NCI-H2196 (cell line): ENCODE measurements around the gene TOMM34.
A peak's percentile ranks its signal among the peaks of the same experiment; 100 is the strongest.

ENCODE experiments used
- DNase-seq: peaks from one replicate; lab custom pipeline; 2025; ENCODE audit not compliant: unreplicated experiment; lab: John Stamatoyannopoulos, UW

Gene TOMM34

DNA sequence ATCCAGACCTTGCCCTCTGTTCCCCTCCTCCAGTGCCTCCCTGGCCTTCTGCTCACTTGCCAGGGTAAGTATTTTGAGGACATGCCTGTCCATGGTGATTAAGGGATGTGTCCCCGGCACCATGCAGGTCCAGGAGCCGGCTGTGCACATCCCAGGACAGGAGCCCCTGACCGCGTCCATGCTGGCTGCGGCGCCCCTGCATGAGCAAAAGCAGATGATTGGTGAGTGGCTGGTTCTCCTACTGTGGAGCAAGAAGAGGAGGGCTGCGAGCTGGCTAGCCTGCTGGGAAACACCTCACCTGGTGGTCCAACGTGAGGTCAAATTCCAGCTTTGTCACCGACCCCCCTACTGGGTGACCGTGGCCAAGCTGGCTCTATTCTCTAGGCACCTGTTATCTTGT lies 23.7 kb downstream of the TOMM34 start:
- no peak for DNase-seq

DNA sequence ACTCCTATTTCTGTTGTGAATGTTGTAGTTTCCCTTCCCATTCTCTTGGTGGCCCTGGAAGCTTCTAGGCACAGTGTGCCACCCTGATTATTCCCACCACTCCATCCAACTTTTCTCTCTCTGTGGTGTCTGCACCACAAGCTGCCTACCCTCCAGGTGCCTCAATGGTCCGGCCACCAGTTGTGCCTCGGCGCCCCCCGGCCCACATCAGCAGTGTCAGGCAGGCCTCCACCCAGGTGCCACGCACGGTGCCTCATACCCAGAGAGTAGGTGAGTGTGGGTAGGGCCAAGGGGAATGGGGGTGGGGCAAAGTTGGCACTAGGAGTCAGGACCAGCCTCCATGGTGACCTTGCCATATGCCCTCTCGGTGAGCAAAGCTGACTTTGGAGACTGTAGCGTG lies 27.3 kb downstream of the TOMM34 start:
- DNase-seq, result no peak

DNA sequence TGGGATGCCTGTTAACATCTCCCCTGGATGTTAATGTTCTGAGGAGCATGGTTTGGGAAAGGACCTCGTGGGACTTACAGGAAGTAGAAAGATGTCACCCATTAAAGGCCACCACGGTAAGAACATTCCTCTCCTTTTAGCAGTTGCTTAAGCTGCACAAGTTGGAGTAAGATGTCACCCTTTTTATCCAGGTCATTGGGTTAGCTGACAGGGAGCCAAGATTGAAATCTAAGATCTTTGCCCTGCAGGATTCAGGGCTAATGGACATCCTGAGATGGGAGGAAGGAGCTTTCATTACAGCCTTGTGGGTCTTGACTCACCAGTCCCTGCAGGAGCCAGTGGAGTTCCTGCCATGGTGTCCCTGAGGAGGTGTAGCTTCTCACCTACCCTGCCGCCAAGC lies 28.3 kb downstream of the TOMM34 start:
- no peak for DNase-seq

DNA sequence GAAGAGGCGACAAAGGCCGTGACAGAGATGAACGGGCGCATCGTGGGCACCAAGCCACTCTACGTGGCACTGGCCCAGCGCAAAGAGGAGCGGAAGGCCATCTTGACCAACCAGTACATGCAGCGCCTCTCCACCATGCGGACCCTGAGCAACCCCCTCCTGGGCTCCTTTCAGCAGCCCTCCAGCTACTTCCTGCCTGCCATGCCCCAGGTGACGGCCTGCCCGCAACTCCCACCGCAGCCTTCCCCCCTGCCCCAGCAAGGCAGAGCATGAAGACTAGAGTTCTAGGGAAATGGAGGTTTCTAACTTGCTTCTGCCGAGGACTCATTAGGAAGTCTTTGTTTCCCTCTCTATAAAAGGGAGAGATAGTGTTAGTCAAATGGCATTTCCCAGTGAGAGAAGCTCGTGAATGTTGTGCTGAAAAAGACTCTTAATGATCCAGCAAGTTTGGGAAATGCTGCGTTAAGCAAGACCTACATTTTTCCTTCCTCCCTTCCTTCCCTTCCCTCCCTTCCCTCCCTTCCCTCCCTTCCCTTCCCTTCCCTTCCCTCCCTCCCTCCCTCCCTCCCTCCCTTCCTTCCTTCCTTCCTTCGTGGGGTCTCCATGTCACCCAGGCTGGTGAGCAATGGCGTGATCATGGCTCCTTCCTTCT lies 29.6 kb downstream of the TOMM34 start:
- DNase-seq, result no peak

DNA sequence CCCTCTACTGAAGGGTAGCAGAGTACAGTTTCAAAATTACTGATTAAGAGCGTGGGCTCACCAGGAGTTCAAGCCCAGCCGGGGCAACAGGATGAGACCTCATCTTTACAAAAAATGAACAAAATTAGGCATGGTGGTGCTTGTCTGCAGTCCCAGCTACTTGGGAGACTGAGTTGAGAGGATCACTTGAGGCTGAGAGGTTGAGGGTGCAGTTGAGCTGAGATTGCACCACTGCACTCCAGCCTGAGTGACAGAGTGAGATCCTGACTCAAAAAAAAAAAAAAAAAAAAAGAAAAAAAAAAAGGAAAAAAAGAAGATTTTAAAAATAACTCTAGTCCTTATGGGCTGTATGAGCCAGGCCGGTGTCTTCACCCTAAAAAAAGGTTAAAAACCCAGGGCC lies 31.6 kb downstream of the TOMM34 start:
- no peak for DNase-seq

DNA sequence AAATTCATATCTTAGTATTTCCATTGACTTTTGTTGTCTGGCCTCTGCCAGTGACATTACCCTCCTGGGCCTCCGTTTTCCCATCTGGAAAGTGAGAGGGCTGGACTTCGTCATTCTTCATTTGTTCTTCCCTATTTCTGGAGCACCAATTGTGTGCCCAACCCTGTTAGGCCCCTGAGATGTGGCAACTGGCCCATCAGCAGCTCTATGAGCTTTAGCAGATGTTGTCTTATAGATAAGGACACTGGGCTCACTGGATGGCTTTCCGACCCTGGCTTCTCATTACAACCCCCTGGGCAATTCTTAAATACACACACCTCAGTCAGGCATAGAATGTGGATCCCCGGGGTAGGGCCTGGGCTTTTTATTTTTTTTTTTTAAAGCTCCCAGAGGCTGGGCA lies 35.7 kb downstream of the TOMM34 start:
- DNase-seq, result no peak

DNA sequence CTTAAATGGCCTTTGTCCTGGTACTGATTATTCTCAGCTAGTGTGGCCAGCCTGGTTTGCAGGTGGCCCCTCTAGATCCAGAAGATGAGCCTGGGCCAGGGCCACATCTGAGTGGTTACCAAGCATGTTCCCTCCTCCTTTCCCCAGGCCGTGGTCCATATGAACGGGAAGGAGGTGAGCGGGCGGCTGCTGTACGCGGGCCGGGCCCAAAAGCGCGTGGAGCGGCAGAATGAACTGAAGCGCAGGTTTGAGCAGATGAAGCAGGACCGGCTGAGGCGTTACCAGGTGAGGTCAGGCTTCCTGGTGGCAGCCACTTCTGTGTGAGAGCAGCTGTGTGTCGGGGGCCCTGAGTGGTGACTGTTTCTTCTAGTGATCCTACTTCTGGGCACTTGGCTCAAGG lies 38.8 kb downstream of the TOMM34 start:
- no peak for DNase-seq

DNA sequence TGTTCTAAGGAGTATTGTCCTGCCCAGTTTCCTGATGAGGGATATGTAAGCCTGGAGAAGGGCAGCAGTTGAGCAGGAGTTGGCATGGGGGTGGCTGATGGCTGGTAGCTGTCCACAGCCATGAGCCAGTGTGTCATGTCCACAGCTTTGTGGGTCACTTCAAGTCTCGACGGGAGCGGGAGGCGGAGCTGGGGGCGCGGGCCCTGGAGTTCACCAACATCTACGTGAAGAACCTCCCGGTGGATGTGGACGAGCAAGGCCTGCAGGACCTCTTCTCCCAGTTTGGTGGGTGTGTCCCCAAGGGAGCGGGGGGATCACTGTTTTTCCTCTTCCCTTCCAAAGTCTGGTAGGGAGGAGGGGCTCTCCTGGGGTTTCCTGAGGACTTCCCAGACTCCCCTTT lies 41.4 kb downstream of the TOMM34 start:
- no peak for DNase-seq

DNA sequence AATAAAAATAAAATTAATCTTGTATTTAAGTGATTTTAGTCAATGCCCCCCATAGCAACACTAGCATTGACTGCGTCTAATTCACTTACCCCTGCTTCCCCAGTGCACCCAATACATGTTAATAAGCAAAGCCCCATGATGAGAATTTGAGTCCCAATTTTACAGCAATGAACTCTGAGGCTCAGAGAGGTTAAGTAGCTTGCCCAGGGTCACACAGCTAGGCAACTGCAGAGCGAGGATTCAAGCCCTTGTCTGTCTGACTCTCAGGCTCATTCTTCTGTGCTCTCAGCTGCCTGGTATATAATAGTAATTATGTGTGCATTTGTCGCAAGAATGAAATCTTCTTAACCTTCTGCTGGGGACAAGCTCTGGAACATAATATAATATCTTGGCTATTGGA lies 41.9 kb downstream of the TOMM34 start:
- no peak for DNase-seq

DNA sequence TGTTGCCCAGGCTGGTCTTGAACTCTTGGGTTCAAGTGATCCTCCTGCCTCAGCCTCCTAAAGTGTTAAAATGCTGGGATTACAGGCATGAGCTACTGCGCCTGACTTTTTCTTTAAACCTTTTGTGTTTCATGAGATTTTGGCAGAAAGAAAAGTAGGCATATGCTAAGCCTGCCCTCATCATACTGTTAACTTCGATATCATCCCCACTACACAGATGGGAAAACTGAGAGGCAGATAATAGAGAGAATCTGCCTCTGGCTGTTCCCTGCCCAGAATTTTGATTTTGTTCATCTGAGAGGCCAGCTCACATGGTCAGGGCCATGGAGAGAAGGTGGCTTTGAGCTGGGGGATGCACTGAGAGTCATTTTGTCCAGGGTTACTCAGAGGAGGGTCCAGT lies 42.8 kb downstream of the TOMM34 start:
- DNase-seq, result no peak

DNA sequence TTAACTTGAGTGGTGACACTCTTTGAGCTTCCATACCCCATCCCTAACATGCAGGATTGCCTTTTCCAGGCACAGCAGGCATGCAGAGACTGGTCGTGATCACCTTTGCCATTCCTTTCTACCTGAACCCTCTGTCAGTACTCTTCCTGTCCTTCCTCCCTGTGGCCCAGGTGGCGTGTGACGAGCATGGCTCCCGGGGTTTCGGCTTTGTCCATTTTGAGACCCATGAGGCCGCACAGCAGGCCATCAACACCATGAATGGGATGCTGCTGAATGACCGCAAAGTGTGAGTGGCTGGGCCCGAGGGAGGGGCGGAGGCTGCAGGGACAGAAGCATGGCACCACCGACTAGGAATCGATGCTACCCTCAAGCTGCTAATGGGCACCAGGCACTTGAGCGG lies 43.6 kb downstream of the TOMM34 start:
- no peak for DNase-seq

DNA sequence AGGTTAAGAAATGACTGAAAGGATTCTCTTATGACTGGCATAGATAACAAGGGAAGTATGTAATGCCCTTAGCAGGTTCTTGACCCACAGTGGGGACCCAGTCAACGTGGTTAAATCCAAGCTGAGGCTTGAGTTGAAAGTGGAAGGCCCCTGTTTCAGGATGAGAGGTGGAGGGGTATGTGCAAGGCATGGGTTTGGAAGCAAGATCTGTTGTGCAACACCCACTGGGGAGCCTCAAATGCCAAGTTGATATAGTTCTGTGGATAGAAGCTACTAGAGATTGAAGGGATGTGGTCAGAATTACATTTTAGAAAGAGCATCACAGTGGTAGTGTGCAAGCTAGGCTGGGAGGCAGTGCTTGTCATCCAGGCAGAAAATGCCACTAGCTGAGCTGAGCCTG lies 45.3 kb downstream of the TOMM34 start:
- DNase-seq, result no peak

DNA sequence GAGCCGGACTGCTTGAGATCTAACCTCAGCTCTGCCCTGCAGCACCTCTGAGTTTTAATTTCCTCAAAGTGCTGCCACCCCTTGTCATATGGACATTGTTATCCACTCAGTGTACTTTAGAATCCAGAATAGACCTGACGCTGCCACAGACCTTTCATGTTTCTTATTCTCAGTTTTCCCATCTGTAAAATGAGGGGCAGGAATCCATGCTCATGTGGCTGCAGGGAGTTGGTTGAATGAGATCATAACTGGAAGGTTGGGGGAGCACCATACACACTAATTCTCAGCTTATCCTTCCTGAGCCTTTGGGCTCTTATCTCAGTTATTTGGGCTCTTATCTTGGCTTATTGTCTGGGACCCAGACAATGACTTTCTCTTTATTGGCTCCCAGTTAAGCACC lies 48.0 kb downstream of the TOMM34 start:
- no peak for DNase-seq

DNA sequence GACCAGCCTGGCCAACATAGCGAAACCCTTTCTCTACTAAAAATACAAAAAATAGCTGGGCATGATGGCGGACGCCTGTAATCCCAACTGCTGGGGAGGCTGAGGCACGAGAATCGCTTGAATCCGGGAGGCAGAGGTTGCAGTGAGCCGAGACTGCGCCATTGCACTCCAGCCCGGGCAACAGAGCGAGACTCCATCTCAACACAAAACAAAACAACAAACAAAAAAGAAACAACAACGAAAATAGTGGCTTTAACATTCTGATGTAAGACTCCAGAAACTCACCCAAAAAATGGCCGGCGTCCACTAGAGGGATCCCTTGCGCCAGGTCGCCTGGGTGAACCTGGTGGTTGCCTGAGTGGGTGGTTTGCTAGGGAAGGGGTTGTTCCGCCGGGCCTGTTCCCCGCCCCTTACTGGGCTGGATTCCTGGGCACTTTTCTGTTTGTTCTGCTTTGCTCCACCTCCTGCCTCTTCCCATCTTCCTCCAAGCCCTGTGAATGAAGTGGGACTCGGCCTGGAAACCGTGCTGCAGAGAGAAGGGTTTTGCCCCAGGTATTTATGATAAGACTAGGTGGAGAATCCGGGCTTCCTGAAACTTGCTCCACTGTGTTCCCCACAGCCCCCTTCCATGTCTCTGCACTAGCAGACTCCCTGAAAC lies 48.8 kb downstream of the TOMM34 start:
- DNase-seq, result peak; percentile 57

DNA sequence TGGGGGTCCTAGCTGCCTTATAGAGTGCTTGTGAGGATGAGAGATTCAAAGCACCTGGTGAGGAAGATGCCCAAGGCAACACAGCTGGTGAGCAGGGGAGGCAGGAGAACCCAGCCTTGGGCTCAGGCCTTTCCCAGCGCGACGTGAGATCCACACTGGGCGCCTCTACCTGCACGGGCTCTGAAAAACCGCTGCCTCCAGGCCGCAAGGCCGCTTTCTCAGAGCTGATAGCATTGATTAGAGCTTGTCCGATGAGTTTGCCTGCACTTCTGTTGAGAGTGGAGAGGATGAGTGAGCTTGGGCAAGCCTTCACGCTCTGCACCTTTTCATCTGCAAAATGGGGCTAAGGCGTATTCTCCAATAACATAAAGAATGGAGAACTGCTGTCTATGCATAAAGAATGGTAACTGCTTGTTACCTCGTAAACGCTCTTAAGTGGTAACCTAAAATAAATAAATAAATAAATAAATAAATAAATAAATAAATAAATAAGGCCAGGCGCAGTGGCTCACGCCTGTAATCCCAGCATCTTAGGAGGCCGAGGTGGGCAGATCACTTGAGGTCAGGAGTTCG lies 49.4 kb downstream of the TOMM34 start:
- DNase-seq, result no peak

DNA sequence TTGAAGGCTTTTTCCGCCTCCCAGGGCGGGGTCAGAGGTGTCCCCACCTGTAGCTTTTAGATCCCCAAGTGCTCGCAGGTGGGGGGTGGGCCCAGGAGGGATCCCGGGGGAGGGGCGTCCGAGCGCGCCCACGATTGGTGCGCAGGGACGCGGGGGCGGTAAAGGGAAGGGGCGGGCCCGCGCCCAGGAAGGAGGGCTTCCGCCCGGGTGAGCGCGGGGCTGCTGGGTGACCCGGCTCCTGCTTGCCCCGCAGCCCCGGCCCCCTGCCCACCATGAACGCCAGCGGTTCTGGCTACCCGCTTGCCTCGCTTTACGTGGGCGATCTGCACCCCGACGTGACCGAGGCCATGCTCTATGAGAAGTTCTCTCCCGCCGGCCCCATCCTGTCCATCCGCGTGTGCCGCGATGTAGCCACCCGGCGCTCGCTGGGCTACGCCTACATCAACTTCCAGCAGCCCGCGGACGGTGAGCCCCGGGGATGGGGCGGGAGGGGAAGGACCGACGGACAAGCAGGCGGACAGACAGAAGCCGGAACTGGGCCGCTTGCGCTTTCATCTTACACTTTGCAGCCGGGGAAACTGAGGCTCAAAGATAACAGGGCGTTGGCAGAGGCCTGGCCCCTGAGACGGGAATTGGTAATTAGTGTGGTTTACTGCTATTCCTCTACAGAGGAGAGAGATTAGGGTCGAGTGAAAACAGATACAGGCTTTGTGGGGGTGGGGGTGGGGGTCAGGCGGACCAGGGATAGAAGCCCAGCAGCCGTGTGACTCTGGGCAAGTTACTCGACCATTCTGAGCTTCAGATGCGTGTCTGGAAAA lies 50.1 kb downstream of the TOMM34 start, which contains the start of gene PABPC1L:
Gene PABPC1L (plus strand): TSS at position 189 of the 818 bp plus-strand sequence. CDS start 84 bp downstream, at position 273.
- peak; percentile 76 for DNase-seq

DNA sequence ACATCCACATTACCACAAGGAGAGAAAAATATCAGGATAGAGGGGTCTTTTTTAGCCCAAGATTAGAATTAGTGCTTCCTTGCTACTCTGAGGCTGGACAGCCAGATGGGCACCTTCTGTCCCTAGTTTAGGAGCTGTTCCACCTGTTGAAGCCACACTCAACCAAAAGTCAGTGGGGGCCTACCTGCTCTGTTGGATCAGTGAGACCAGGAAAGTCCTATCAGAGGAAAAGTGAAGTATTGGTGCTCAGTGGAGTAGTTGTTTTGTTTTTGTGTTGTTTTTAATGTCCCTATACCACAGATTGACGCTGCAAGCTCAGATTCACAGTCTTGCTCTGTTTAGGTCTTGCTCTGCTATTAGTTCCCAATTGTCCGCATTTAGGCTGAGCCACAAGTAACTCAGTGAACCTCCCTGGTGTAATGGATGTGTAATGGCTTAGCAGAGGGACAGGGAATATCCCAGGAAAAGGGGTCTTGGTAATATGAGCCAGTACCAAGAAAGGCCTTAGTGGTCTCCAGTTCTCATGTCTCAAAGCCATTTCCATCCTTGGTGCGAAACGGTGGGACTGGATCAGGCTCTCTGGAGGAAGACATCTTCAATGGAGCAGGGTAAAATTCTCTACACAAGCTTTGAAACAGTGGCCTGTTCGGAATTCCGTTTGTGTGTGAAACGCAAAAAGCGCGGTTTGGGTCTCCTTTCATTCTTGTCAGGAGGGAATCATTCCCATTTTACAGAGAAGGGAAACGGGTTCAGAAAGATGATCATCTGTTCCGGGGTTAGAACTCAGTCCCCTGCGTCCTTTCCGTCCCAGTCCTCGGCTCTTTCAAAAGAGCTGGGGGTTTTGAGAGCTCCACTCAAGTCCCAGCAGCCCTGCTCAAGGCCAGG lies 51.0 kb downstream of the TOMM34 start:
- no peak for DNase-seq

DNA sequence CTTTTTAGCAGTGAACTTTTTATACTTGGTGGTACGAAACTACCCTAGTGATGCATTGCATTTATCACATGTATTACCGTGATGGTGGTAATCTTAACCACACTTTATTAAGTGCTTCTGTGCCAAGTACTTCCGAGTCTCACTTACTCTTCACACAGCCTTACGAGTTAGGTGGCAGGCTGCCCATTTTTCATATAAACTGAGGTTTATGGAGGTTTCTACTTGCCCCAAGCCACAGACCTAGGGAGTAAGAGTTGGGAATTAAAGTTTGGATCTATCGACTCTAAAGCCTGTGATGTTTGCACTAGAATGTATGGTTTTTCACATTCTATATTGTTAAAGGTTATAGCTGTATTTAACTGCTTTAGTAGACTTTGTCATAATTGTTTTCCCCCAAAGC lies 55.8 kb downstream of the TOMM34 start:
- no peak for DNase-seq

DNA sequence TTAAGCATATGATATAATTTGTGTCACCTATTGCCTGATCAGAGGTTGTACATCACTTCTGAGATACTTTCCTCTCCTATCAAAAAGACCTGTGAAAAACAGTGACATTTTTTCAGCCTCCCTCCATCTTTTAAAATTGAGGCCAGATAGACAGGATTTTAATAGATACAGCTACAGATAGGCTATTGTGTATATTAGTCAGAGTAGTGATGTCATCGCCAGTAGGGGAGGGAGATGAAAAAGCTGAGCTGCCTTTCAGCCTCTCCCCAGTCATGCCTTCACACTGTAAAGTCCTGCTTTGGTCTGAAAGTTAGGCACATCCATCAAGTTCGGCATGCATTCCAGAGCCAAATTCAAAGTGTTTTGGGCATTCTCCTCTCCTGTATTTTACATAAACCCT lies 58.2 kb downstream of the TOMM34 start:
- no peak for DNase-seq

DNA sequence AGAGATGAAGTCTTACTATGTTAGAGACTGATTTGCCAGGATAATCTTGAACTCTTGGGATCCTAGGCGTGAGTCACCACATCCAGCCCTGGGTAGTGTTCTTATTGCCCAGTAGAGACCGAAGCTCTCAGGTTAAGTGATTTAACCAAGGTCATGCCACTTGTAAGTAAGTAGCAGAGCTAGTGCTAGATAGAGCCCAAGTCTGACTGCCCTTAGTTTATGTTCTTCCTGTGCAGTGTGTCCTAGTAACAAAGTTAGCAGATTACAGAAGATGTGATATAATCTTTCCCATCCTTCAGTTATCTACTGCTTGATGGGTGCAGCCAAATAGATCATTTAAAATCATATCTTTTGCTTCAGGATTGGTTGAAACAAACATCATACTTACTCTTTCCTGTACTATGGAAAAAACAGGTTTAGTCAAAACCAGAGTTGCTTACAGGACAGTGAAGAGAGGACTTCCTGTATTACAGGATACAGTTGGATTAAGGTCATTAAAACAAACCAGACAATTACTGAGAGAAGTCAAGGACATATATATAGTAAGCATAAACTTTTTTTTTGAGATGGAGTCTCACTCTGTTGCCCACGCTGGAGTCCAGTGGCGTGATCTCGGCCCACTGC lies 59.9 kb downstream of the TOMM34 start:
- no peak for DNase-seq
